GM23338 (cell line): Measurements from ENCODE around the gene TUBB1.

Experiments
- CREB1 ChIP-seq: fragments of 250-450 bp; sonication (Bioruptor Pico); IDR thresholded peaks from 2 replicates; pipeline ENCODE4 v1.5.0; 2020; ENCODE audit warnings: low read depth, mild to moderate bottlenecking, moderate library complexity
- EZH2 ChIP-seq: fragments of 200-600 bp; sonication (generic); IDR thresholded peaks from one replicate; pipeline ENCODE4 v1.8.0; 2017; ENCODE audit warnings: antibody characterized with exemption, mild to moderate bottlenecking, low read depth; ENCODE audit not compliant: unreplicated experiment
- EZH2phosphoT487 ChIP-seq: fragments of 200-600 bp; sonication (generic); IDR thresholded peaks from one replicate; pipeline ENCODE4 v1.8.1; 2018; ENCODE audit warnings: antibody characterized with exemption; ENCODE audit not compliant: unreplicated experiment
- POLR2AphosphoS5 ChIP-seq: IDR thresholded peaks from 2 replicates; pipeline ENCODE4 v1.6.1; 2016; ENCODE audit warnings: antibody characterized with exemption, low read depth
- STAT1 ChIP-seq: IDR thresholded peaks from one replicate; pipeline ENCODE4 v1.6.1; 2016; ENCODE audit warnings: antibody characterized with exemption; ENCODE audit not compliant: unreplicated experiment
- ZNF114 ChIP-seq: fragments of 250-450 bp; sonication (Bioruptor Pico); IDR thresholded peaks from 2 replicates; pipeline ENCODE4 v1.5.0; 2020; ENCODE audit warnings: mild to moderate bottlenecking, moderate library complexity
- TF ChIP-seq, protein P1 (sequence below), 2 experiments: fragments of 200-600 bp in 1 of 2; sonication (generic) in 1 of 2; conservative IDR thresholded peaks; 2 replicates each; pipeline versions ENCODE4 v1.5.1 to v1.6.1; 2016 to 2017; ENCODE audit warnings: antibody characterized with exemption in 2 of 2, low read depth in 2 of 2, mild to moderate bottlenecking in 2 of 2, moderate library complexity in 1 of 2
- TF ChIP-seq, protein P2 (sequence below): IDR thresholded peaks from one replicate; pipeline ENCODE4 v1.6.1; 2018; ENCODE audit warnings: antibody characterized with exemption; ENCODE audit not compliant: unreplicated experiment

DNA sequence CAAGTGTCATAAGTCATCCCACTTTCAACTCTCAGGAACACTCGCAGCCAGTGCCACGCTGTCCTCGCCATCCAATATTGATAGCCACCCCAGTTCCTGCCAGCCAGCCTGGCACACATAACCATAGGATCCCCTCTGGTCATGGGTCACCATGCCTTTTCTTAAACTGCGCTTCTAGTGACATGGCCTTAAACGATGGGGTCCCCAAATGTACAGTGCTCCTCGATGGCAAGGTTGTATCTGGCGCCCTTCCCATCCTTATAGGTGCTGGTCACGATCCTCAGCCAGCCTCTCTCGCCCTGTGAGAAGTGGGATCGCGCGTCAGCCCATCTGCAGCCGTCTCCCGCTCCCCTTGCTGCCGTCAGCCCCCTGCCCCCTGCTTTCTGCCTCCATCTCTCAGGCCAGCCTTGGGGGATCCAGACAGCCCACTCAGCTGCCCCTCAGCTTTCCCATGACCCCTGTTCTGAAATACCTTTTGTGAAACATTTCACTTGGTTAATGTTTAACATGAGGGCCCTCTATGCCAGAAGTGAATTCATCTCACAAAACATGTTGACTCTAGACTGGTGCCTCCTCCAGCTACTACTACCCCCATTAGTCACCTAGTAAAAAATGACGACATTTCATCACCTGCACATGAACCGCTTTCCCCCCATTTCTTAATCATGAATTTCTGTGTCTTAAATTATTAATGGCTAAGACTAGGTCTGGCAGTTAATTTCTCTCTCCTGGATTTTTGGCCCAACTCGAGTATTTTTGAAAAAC is 23.6 kb upstream of the TUBB1 start:
- TF ChIP-seq, protein P1, sequence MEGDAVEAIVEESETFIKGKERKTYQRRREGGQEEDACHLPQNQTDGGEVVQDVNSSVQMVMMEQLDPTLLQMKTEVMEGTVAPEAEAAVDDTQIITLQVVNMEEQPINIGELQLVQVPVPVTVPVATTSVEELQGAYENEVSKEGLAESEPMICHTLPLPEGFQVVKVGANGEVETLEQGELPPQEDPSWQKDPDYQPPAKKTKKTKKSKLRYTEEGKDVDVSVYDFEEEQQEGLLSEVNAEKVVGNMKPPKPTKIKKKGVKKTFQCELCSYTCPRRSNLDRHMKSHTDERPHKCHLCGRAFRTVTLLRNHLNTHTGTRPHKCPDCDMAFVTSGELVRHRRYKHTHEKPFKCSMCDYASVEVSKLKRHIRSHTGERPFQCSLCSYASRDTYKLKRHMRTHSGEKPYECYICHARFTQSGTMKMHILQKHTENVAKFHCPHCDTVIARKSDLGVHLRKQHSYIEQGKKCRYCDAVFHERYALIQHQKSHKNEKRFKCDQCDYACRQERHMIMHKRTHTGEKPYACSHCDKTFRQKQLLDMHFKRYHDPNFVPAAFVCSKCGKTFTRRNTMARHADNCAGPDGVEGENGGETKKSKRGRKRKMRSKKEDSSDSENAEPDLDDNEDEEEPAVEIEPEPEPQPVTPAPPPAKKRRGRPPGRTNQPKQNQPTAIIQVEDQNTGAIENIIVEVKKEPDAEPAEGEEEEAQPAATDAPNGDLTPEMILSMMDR (conservative IDR thresholded peaks at IDR 0.05; ENCODE audit: low read depth in 2 of 2), result no peak
- TF ChIP-seq, protein P2, sequence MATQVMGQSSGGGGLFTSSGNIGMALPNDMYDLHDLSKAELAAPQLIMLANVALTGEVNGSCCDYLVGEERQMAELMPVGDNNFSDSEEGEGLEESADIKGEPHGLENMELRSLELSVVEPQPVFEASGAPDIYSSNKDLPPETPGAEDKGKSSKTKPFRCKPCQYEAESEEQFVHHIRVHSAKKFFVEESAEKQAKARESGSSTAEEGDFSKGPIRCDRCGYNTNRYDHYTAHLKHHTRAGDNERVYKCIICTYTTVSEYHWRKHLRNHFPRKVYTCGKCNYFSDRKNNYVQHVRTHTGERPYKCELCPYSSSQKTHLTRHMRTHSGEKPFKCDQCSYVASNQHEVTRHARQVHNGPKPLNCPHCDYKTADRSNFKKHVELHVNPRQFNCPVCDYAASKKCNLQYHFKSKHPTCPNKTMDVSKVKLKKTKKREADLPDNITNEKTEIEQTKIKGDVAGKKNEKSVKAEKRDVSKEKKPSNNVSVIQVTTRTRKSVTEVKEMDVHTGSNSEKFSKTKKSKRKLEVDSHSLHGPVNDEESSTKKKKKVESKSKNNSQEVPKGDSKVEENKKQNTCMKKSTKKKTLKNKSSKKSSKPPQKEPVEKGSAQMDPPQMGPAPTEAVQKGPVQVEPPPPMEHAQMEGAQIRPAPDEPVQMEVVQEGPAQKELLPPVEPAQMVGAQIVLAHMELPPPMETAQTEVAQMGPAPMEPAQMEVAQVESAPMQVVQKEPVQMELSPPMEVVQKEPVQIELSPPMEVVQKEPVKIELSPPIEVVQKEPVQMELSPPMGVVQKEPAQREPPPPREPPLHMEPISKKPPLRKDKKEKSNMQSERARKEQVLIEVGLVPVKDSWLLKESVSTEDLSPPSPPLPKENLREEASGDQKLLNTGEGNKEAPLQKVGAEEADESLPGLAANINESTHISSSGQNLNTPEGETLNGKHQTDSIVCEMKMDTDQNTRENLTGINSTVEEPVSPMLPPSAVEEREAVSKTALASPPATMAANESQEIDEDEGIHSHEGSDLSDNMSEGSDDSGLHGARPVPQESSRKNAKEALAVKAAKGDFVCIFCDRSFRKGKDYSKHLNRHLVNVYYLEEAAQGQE, result no peak
- TF ChIP-seq EZH2 (no peak), POLR2AphosphoS5 (no peak), ZNF114 (CRISPR knock-in tag) (no peak), CREB1 (CRISPR knock-in tag) (no peak), EZH2phosphoT487 (no peak), STAT1 (no peak)
